ENCODE results near the gene PHACTR1. TPM values are rescaled to one million over a fixed set of nuclear protein-coding genes. Genes with fewer than 3 reads are reported as not detected.

Gene PHACTR1
- total RNA-seq, 1 experiment from 2014 or later, result 5.2 TPM

DNA sequence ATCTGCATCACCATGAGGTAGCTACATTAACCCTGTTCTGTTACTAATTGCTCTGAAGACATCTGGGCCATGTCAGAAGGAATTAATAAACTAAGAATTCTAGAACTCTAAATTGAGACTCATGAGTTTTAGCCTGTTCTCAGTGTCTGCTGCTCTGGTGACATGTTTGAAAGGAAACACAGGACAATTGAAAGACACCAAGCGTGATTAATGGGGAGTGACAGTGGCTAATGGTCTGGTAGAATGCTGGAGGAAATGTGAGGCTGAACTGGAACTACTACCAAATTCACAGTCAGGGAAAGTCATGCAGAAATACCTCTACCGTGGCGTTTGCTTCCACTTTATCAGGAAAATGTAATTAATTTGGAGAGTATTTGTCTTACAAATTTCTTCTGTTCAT is 471.7 kb downstream of the PHACTR1 start:
- DNase-seq, result no peak
- peaks cover 10% of the 10 kb centered on the region for H3K4me1 ChIP-seq (ENCODE audit: low read length)
- H3K9me3 ChIP-seq (ENCODE audit: low read length), result no peaks in the 10 kb centered on the region
- H3K4me3 ChIP-seq (ENCODE audit: low read length), result no peak overlapping the region
- H3K36me3 ChIP-seq (ENCODE audit: insufficient read depth, low read length), result no peaks in the 10 kb centered on the region
- H2AFZ ChIP-seq (ENCODE audit: low read length), result no peak overlapping the region
- no peak overlapping the region for H3K27ac ChIP-seq (ENCODE audit: low read length)
- no peaks in the 10 kb centered on the region for H3K79me2 ChIP-seq (ENCODE audit: low read length)
- no peaks in the 10 kb centered on the region for H4K20me1 ChIP-seq (ENCODE audit: insufficient read depth, low read depth, low read length)
- H3K27me3 ChIP-seq (ENCODE audit: low read length), result no peaks in the 10 kb centered on the region
- H3K9me2 ChIP-seq (replicated peaks; ENCODE audit: insufficient read depth, low read length), result no peaks in the 10 kb centered on the region
- H3K4me2 ChIP-seq (ENCODE audit: low read depth, low read length, poor library complexity, severe bottlenecking), result no peak overlapping the region
- no peak overlapping the region for H3K9ac ChIP-seq (ENCODE audit: low read length)

DNA sequence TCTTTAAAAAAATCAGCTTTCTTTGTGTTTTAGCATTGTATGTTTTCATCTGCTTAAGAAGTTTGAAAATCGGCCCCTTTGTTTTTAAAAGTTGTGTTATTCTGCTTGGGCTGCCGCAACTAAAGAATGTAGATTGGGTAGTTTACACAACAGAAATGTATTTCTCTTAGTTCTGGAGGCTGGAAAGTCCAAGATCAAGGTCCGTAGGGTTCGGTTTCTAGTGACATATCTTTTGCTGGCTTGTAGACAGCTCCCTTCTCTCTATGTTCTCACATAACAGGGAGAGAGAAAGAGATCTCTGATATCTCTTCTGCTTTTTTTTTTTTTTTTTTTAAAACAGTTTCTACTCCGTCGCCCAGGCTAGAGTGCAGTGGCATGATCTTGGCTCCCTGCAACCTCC is 473.1 kb downstream of the PHACTR1 start:
- H2AFZ ChIP-seq (ENCODE audit: low read length), result no peak overlapping the region
- no peaks in the 10 kb centered on the region for H3K79me2 ChIP-seq (ENCODE audit: low read length)
- no peaks in the 10 kb centered on the region for H3K36me3 ChIP-seq (ENCODE audit: insufficient read depth, low read length)
- H3K9me3 ChIP-seq (ENCODE audit: low read length), result no peaks in the 10 kb centered on the region
- H3K4me2 ChIP-seq (ENCODE audit: low read depth, low read length, poor library complexity, severe bottlenecking), result no peak overlapping the region
- no peak overlapping the region for H3K4me3 ChIP-seq (ENCODE audit: low read length)
- no peaks in the 10 kb centered on the region for H3K9me2 ChIP-seq (replicated peaks; ENCODE audit: insufficient read depth, low read length)
- no peaks in the 10 kb centered on the region for H4K20me1 ChIP-seq (ENCODE audit: insufficient read depth, low read depth, low read length)
- H3K4me1 ChIP-seq (ENCODE audit: low read length), result peaks cover 10% of the 10 kb centered on the region
- no peak overlapping the region for H3K9ac ChIP-seq (ENCODE audit: low read length)
- no peak for DNase-seq
- no peak overlapping the region for H3K27ac ChIP-seq (ENCODE audit: low read length)
- H3K27me3 ChIP-seq (ENCODE audit: low read length), result no peaks in the 10 kb centered on the region

DNA sequence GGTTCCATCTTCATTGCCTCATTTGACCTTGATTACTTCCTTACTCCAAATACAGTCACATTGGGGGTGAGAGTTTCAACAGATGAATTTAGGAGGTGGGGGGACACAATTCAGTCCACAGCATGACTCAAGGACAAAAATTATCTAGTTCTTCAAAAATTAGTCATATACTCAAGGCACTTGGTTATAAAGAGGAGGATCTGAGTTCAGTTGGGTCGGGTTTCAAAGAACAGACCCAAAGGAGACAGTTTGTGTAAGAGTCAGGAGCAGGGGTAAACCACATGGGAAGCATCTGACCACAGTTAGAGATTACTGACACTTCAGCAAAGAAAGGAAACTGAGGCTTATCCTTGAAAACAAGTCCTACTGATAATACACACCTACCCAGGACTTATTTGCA is 473.8 kb downstream of the PHACTR1 start:
- DNase-seq, result no peak
- H3K4me2 ChIP-seq (ENCODE audit: low read depth, low read length, poor library complexity, severe bottlenecking), result no peak overlapping the region
- no peak overlapping the region for H3K4me3 ChIP-seq (ENCODE audit: low read length)
- H2AFZ ChIP-seq (ENCODE audit: low read length), result no peak overlapping the region
- H4K20me1 ChIP-seq (ENCODE audit: insufficient read depth, low read depth, low read length), result no peaks in the 10 kb centered on the region
- peaks cover 10% of the 10 kb centered on the region for H3K4me1 ChIP-seq (ENCODE audit: low read length)
- H3K9me3 ChIP-seq (ENCODE audit: low read length), result no peaks in the 10 kb centered on the region
- H3K9me2 ChIP-seq (replicated peaks; ENCODE audit: insufficient read depth, low read length), result no peaks in the 10 kb centered on the region
- no peak overlapping the region for H3K27ac ChIP-seq (ENCODE audit: low read length)
- no peaks in the 10 kb centered on the region for H3K27me3 ChIP-seq (ENCODE audit: low read length)
- H3K9ac ChIP-seq (ENCODE audit: low read length), result no peak overlapping the region
- no peaks in the 10 kb centered on the region for H3K36me3 ChIP-seq (ENCODE audit: insufficient read depth, low read length)
- H3K79me2 ChIP-seq (ENCODE audit: low read length), result no peaks in the 10 kb centered on the region

DNA sequence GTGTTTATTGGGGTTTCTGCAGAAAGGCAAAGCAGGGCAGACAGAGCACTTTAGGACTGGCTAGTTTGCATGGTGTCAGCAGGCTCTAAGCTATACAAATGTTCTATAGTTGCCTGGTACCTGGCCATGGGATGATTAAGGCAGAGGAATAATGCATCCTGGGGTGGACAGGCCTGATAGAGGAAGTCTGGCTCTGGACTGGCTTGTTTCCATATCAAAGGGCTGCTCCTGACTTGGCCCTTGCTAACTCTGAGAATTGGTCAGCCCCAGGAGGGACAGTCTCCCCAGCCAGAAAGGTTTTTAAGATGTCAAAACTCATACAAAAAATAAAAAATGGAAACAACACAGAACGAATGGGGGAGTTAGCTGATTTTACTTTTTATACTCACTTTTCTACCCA is 474.9 kb downstream of the PHACTR1 start:
- DNase-seq, result no peak
- Histone ChIP-seq H3K36me3 (ENCODE audit: insufficient read depth, low read length) (no peaks in the 10 kb centered on the region), H3K79me2 (ENCODE audit: low read length) (no peaks in the 10 kb centered on the region), H2AFZ (ENCODE audit: low read length) (no peak overlapping the region), H3K4me1 (ENCODE audit: low read length) (peaks cover 10% of the 10 kb centered on the region), H4K20me1 (ENCODE audit: insufficient read depth, low read depth, low read length) (no peaks in the 10 kb centered on the region), H3K9ac (ENCODE audit: low read length) (no peak overlapping the region), H3K4me3 (ENCODE audit: low read length) (no peak overlapping the region), H3K27me3 (ENCODE audit: low read length) (no peaks in the 10 kb centered on the region), H3K9me2 (replicated peaks; ENCODE audit: insufficient read depth, low read length) (no peaks in the 10 kb centered on the region), H3K27ac (ENCODE audit: low read length) (no peak overlapping the region), H3K9me3 (ENCODE audit: low read length) (no peaks in the 10 kb centered on the region), H3K4me2 (ENCODE audit: low read depth, low read length, poor library complexity, severe bottlenecking) (no peak overlapping the region)

DNA sequence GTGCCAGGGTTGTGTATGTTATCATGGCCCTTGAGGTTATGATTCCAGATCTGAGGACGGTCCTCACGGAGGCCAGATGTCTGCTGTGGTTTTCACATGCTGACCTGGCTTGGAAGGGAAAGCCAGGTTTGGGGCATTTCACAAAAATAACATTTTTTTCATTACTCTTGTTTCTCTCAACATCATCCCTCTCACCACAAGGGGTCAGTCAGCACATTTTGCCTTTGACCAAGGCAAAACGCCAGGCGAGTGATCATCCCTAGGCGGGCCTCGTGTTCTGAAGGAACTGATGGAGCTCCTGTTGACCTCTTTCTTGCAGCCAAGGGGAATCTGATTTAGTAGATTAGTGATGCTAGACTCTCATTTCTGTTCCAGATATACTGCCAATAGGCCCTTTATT is 478.3 kb downstream of the PHACTR1 start:
- Histone ChIP-seq H3K4me1 (ENCODE audit: low read length) (peaks cover 10% of the 10 kb centered on the region), H3K79me2 (ENCODE audit: low read length) (no peaks in the 10 kb centered on the region), H3K9me3 (ENCODE audit: low read length) (no peaks in the 10 kb centered on the region), H3K27ac (ENCODE audit: low read length) (no peak overlapping the region), H3K9me2 (replicated peaks; ENCODE audit: insufficient read depth, low read length) (no peaks in the 10 kb centered on the region), H3K4me2 (ENCODE audit: low read depth, low read length, poor library complexity, severe bottlenecking) (no peak overlapping the region), H3K9ac (ENCODE audit: low read length) (no peak overlapping the region), H3K27me3 (ENCODE audit: low read length) (no peaks in the 10 kb centered on the region), H3K4me3 (ENCODE audit: low read length) (no peak overlapping the region), H4K20me1 (ENCODE audit: insufficient read depth, low read depth, low read length) (no peaks in the 10 kb centered on the region), H3K36me3 (ENCODE audit: insufficient read depth, low read length) (no peaks in the 10 kb centered on the region), H2AFZ (ENCODE audit: low read length) (no peak overlapping the region)
- DNase-seq, result peak; percentile 84

DNA sequence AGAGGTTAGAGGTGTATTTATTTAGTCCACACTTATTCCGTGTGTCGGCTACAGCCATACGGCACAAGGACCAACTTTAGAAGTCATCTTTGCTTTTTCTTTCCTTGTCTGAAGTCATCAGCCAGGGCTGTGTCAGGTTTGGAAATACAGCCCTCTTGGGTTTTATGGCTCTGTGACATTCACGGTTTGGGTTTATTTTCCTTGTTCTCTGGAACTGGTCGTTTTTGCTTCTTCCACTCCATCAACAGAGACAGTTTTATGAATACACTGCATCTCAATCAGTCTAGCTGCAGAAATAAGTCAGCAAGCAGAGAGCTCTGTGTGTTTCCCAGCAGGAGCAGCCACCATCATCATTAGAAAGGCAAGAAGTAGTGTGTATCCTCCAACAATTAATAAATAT is 479.2 kb downstream of the PHACTR1 start:
- peaks cover 10% of the 10 kb centered on the region for H3K4me1 ChIP-seq (ENCODE audit: low read length)
- no peak overlapping the region for H3K4me3 ChIP-seq (ENCODE audit: low read length)
- DNase-seq, result no peak
- H3K36me3 ChIP-seq (ENCODE audit: insufficient read depth, low read length), result no peaks in the 10 kb centered on the region
- H3K4me2 ChIP-seq (ENCODE audit: low read depth, low read length, poor library complexity, severe bottlenecking), result no peak overlapping the region
- H3K27ac ChIP-seq (ENCODE audit: low read length), result no peak overlapping the region
- no peaks in the 10 kb centered on the region for H3K79me2 ChIP-seq (ENCODE audit: low read length)
- H3K9me3 ChIP-seq (ENCODE audit: low read length), result no peaks in the 10 kb centered on the region
- H3K27me3 ChIP-seq (ENCODE audit: low read length), result no peaks in the 10 kb centered on the region
- H4K20me1 ChIP-seq (ENCODE audit: insufficient read depth, low read depth, low read length), result no peaks in the 10 kb centered on the region
- no peaks in the 10 kb centered on the region for H3K9me2 ChIP-seq (replicated peaks; ENCODE audit: insufficient read depth, low read length)
- no peak overlapping the region for H3K9ac ChIP-seq (ENCODE audit: low read length)
- H2AFZ ChIP-seq (ENCODE audit: low read length), result no peak overlapping the region

DNA sequence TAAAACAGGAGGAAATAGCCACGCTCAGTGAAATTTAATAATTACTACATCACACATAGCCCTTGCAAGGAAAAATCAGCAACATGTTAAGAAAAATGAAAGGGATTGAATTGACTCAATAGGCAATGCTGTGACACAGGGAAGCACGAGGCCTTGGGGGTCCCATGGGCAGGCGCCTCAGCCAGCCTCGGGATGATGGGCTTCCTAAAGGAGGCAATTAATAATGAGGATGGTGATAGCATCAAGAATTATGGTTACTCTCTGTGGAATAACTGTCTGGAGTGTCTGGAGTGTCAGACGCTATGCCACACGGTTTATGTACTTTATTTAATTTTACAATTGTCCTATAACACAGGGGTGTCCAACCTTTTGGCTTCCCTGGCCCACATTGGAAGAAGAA is 481.6 kb downstream of the PHACTR1 start:
- no peaks in the 10 kb centered on the region for H3K4me1 ChIP-seq (ENCODE audit: low read length)
- no peaks in the 10 kb centered on the region for H3K9me3 ChIP-seq (ENCODE audit: low read length)
- no peaks in the 10 kb centered on the region for H3K36me3 ChIP-seq (ENCODE audit: insufficient read depth, low read length)
- DNase-seq, result no peak
- no peak overlapping the region for H3K4me2 ChIP-seq (ENCODE audit: low read depth, low read length, poor library complexity, severe bottlenecking)
- no peak overlapping the region for H2AFZ ChIP-seq (ENCODE audit: low read length)
- no peaks in the 10 kb centered on the region for H3K27me3 ChIP-seq (ENCODE audit: low read length)
- no peaks in the 10 kb centered on the region for H4K20me1 ChIP-seq (ENCODE audit: insufficient read depth, low read depth, low read length)
- no peaks in the 10 kb centered on the region for H3K79me2 ChIP-seq (ENCODE audit: low read length)
- H3K27ac ChIP-seq (ENCODE audit: low read length), result no peak overlapping the region
- no peak overlapping the region for H3K4me3 ChIP-seq (ENCODE audit: low read length)
- H3K9ac ChIP-seq (ENCODE audit: low read length), result no peak overlapping the region
- no peaks in the 10 kb centered on the region for H3K9me2 ChIP-seq (replicated peaks; ENCODE audit: insufficient read depth, low read length)

DNA sequence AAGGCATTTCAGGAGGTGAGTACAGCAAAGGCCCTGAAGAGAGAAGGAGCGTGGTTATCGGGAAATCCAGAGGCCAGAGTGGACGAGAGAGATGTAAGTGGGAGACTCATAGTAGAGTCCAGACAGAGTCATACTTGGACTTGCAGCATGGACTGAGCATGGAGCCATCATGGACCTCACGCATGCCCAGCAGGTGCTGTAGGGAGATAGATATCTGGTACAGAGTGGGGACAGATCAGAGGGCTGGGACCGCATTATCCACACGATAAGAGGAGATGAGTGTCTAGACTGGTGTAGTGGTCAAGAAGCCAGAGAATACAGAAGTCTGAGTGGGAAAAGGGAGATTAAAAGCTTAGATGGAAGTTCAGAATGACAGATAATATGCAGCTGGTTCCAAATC is 484.8 kb downstream of the PHACTR1 start:
- H3K36me3 ChIP-seq (ENCODE audit: insufficient read depth, low read length), result no peaks in the 10 kb centered on the region
- no peaks in the 10 kb centered on the region for H3K27me3 ChIP-seq (ENCODE audit: low read length)
- no peaks in the 10 kb centered on the region for H4K20me1 ChIP-seq (ENCODE audit: insufficient read depth, low read depth, low read length)
- no peak for DNase-seq
- H3K4me1 ChIP-seq (ENCODE audit: low read length), result no peaks in the 10 kb centered on the region
- no peak overlapping the region for H3K9ac ChIP-seq (ENCODE audit: low read length)
- H3K27ac ChIP-seq (ENCODE audit: low read length), result no peak overlapping the region
- H3K4me2 ChIP-seq (ENCODE audit: low read depth, low read length, poor library complexity, severe bottlenecking), result no peak overlapping the region
- no peaks in the 10 kb centered on the region for H3K9me3 ChIP-seq (ENCODE audit: low read length)
- H3K9me2 ChIP-seq (replicated peaks; ENCODE audit: insufficient read depth, low read length), result no peaks in the 10 kb centered on the region
- no peak overlapping the region for H2AFZ ChIP-seq (ENCODE audit: low read length)
- H3K4me3 ChIP-seq (ENCODE audit: low read length), result no peak overlapping the region
- no peaks in the 10 kb centered on the region for H3K79me2 ChIP-seq (ENCODE audit: low read length)

DNA sequence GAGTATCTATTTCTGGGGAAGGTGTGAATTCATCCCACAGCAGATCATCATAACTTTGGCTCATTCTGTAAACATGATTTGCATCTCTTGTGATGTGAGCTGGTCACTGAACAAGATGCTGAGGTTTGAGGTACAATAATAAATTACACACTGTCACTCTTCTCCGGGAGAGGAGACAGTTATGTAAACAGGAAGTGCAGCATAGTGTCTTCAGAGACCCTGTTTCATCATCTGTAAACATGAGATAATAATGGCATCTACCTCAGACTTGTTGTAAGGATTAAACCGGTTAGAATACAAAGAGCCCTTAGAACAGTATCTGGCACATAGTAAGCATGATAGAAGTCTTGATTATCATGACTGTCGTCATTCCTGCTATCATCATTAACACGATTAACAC is 486.6 kb downstream of the PHACTR1 start:
- Histone ChIP-seq H3K9me2 (replicated peaks; ENCODE audit: insufficient read depth, low read length) (no peaks in the 10 kb centered on the region), H3K27me3 (ENCODE audit: low read length) (no peaks in the 10 kb centered on the region), H3K36me3 (ENCODE audit: insufficient read depth, low read length) (no peaks in the 10 kb centered on the region), H3K4me1 (ENCODE audit: low read length) (no peaks in the 10 kb centered on the region), H2AFZ (ENCODE audit: low read length) (no peak overlapping the region), H4K20me1 (ENCODE audit: insufficient read depth, low read depth, low read length) (no peaks in the 10 kb centered on the region), H3K4me2 (ENCODE audit: low read depth, low read length, poor library complexity, severe bottlenecking) (no peak overlapping the region), H3K9me3 (ENCODE audit: low read length) (no peaks in the 10 kb centered on the region), H3K79me2 (ENCODE audit: low read length) (no peaks in the 10 kb centered on the region), H3K9ac (ENCODE audit: low read length) (no peak overlapping the region), H3K4me3 (ENCODE audit: low read length) (no peak overlapping the region), H3K27ac (ENCODE audit: low read length) (no peak overlapping the region)
- DNase-seq, result no peak
